CD8-positive, alpha-beta memory T cell (primary cell): ENCODE data around the gene CLEC5A. TPM values are rescaled to one million over a fixed set of nuclear protein-coding genes. Genes with fewer than 3 reads are reported as not detected.

Experiments
- CTCF ChIA-PET: fragments of 350-600 bp; sonication (Branson Sonifier 250); formaldehyde crosslinking; loops from one replicate; lab custom pipeline; 2021; ENCODE audit warnings: antibody characterized with exemption; lab: Charles Lee
- POLR2A ChIA-PET: fragments of 350-600 bp; sonication (Branson Sonifier 250); formaldehyde crosslinking; loops from one replicate; lab custom pipeline; 2021; ENCODE audit warnings: antibody characterized with exemption; lab: Charles Lee
- DNase-seq, 5 donors: peaks; one replicate each; pipeline versions ENCODE4 v3.0.0 to v3.0.0-alpha.2; 2020 to 2022; ENCODE audit warnings: mixed read lengths in 1 of 5
- H3K27ac ChIP-seq: one replicate; pipeline ENCODE4 v1.7.0; 2013; ENCODE audit warnings: low read depth, mild to moderate bottlenecking, low read length, moderate library complexity
- H3K27me3 ChIP-seq: 2 replicates; pipeline ENCODE4 v1.7.0; 2013; ENCODE audit warnings: low read length, mild to moderate bottlenecking; ENCODE audit not compliant: insufficient read depth, poor library complexity, severe bottlenecking
- H3K36me3 ChIP-seq: 2 replicates; pipeline ENCODE4 v1.7.0; 2013; ENCODE audit warnings: mild to moderate bottlenecking, low read length, moderate library complexity; ENCODE audit not compliant: insufficient read depth
- H3K4me1 ChIP-seq: 2 replicates; pipeline ENCODE4 v1.7.0; 2013; ENCODE audit warnings: mild to moderate bottlenecking, low read length, moderate library complexity; ENCODE audit not compliant: insufficient read depth
- H3K4me3 ChIP-seq: 2 replicates; pipeline ENCODE4 v1.7.0; 2013; ENCODE audit warnings: mild to moderate bottlenecking, low read length
- H3K9me3 ChIP-seq: 2 replicates; pipeline ENCODE4 v1.7.0; 2013; ENCODE audit warnings: mild to moderate bottlenecking, low read length
- H3K27ac Mint-ChIP-seq, 8 donors: one replicate each; pipeline ENCODE4 v1.8.0; 2020 to 2021; ENCODE audit warnings: mixed read lengths in 8 of 8, mild to moderate bottlenecking in 6 of 8, inconsistent platforms in 3 of 8, moderate library complexity in 3 of 8
- H3K27me3 Mint-ChIP-seq, 2 donors: one replicate each; pipeline ENCODE4 v1.8.0; 2020 to 2021; ENCODE audit warnings: mixed read lengths in 2 of 2, mild to moderate bottlenecking in 1 of 2, moderate library complexity in 1 of 2
- H3K36me3 Mint-ChIP-seq, 3 donors: one replicate each; pipeline ENCODE4 v1.8.0; 2020 to 2021; ENCODE audit warnings: mixed read lengths in 3 of 3, inconsistent platforms in 1 of 3, mild to moderate bottlenecking in 1 of 3
- H3K4me1 Mint-ChIP-seq, 3 donors: one replicate each; pipeline ENCODE4 v1.8.0; 2020 to 2021; ENCODE audit warnings: mixed read lengths in 3 of 3, inconsistent platforms in 1 of 3, mild to moderate bottlenecking in 1 of 3
- H3K4me3 Mint-ChIP-seq, 7 donors: one replicate each; pipeline ENCODE4 v1.8.0; 2020 to 2021; ENCODE audit warnings: mixed read lengths in 7 of 7, mild to moderate bottlenecking in 6 of 7, moderate library complexity in 4 of 7, inconsistent platforms in 2 of 7
- H3K9me3 Mint-ChIP-seq, 5 donors: one replicate each; pipeline ENCODE4 v1.8.0; 2020 to 2022; ENCODE audit warnings: mixed read lengths in 5 of 5, mild to moderate bottlenecking in 3 of 5, moderate library complexity in 2 of 5, inconsistent platforms in 1 of 5
- polyA plus RNA-seq: library from polyadenylated mRNA; unstranded; fragments of 300-500 nt; fragmentation: Illumina TruSeq; gene quantifications from one replicate; pipeline ENCODE4 v1.2.3, GENCODE V29; 2021
- total RNA-seq, 2 experiments: library from RNA; stranded (reverse); gene quantifications; one replicate each; pipeline ENCODE4 v1.2.3, GENCODE V29; 2021

The CLEC5A gene
- total and polyA plus RNA-seq, 3 experiments from 2014 or later, result 0.24 to 0.29 TPM; not detected in 1

DNA sequence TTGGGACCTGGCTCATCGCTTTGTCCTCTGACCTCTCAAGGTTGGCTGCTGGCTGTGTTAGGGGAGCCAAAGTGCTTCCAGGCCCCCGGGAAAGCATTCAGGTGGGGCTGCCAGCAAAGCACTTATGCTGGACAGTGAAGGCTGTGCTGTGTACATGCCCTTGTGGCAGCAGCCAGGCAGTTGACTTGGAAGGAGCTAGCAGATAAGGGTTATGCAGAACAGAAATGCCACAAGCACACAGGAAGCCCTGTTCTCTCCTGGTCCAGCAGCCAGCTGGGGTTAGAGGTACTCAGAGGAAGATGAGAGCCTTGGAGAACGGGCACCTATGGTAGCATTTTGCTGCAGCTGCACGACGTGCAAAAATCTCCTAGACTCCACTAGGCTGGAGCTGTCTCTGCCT is 65.8 kb downstream of the CLEC5A start:
- Histone ChIP-seq H3K4me3 (no peak overlapping the region), H3K4me1 (no peaks in the 10 kb centered on the region), H3K9me3 (no peaks in the 10 kb centered on the region), H3K27me3 (no peaks in the 10 kb centered on the region), H3K27ac (no peak overlapping the region), H3K36me3 (no peaks in the 10 kb centered on the region)
- Mint-ChIP-seq H3K4me3 (no peak overlapping the region), H3K27ac (no peak overlapping the region), H3K27me3 (peaks cover 2 to 7% of the 10 kb centered on the region in 2 donors), H3K36me3 (no peaks in the 10 kb centered on the region), H3K9me3 (peaks cover 0 to 16% (median 5%) of the 10 kb centered on the region in 5 donors), H3K4me1 (no peaks in the 10 kb centered on the region)
- no peak for DNase-seq
- CTCF ChIA-PET, result no interaction called here
- POLR2A ChIA-PET, result no interaction called here

DNA sequence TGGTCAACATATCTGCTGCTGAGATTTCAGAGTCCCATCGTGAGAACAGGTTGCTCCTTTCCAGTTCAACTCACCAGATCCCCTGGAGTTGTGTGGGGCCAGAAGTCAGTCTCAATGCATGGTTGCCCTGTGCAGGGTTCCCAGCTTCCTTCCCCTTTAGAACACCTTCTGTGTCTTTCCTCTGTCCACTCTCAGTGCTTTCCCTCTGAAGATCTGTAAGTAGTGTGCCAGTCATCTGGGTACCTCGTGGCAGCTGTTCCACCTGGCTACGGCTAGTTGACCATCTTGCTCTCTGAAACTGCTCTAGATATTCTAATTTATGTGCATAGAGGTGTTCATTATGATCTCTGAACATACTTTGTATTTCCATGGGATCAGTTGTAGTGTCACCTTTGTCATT is 69.4 kb downstream of the CLEC5A start:
- Mint-ChIP-seq H3K9me3 (peaks cover 0 to 11% (median 3%) of the 10 kb centered on the region in 5 donors), H3K4me1 (no peaks in the 10 kb centered on the region), H3K27ac (no peak overlapping the region), H3K4me3 (no peak overlapping the region), H3K27me3 (peaks cover 2 to 7% of the 10 kb centered on the region in 2 donors), H3K36me3 (no peaks in the 10 kb centered on the region)
- Histone ChIP-seq H3K4me3 (no peak overlapping the region), H3K27ac (no peak overlapping the region), H3K4me1 (no peaks in the 10 kb centered on the region), H3K27me3 (no peaks in the 10 kb centered on the region), H3K36me3 (no peaks in the 10 kb centered on the region), H3K9me3 (no peaks in the 10 kb centered on the region)
- POLR2A ChIA-PET, result no interaction called here
- CTCF ChIA-PET, result no interaction called here
- DNase-seq, result no peak

Other genes starting within 250 kb of the CLEC5A start
- 10 to 100 TPM; 25.9 to 27.4 TPM for gene DENND11, start 244.8 kb downstream of the CLEC5A start, total RNA-seq
- 17.3 TPM for gene DENND11, start 244.8 kb downstream of the CLEC5A start, polyA plus RNA-seq
- gene WEE2, start 238.6 kb downstream of the CLEC5A start, total RNA-seq, result not detected
- not detected for gene WEE2, start 238.6 kb downstream of the CLEC5A start, polyA plus RNA-seq
- 100 to 1,000 TPM; 284 to 291 TPM for gene SSBP1, start 208.6 kb downstream of the CLEC5A start, total RNA-seq
- gene SSBP1, start 208.6 kb downstream of the CLEC5A start, polyA plus RNA-seq, result 331 TPM
- 1 to 10 TPM in 1 of 2 experiments, under 1 TPM in 1; 0.98 to 1.0 TPM for gene TAS2R3, start 182.9 kb downstream of the CLEC5A start, total RNA-seq
- not detected for gene TAS2R3, start 182.9 kb downstream of the CLEC5A start, polyA plus RNA-seq
- gene TAS2R4, start 170.3 kb downstream of the CLEC5A start, total RNA-seq, result under 1 TPM; 0.62 to 0.92 TPM
- gene TAS2R4, start 170.3 kb downstream of the CLEC5A start, polyA plus RNA-seq, result not detected
- gene TAS2R5, start 156.8 kb downstream of the CLEC5A start, total RNA-seq, result 1 to 10 TPM in 1 of 2 experiments, under 1 TPM in 1; 0.88 to 1.3 TPM
- gene TAS2R5, start 156.8 kb downstream of the CLEC5A start, polyA plus RNA-seq, result not detected
- gene PRSS37, start 105.5 kb downstream of the CLEC5A start, total RNA-seq, result not detected
- not detected for gene PRSS37, start 105.5 kb downstream of the CLEC5A start, polyA plus RNA-seq
- gene OR9A4, start 30.6 kb downstream of the CLEC5A start, total RNA-seq, result not detected
- not detected for gene OR9A4, start 30.6 kb downstream of the CLEC5A start, polyA plus RNA-seq
- not detected for gene TAS2R38, start 26.8 kb upstream of the CLEC5A start, total RNA-seq
- gene TAS2R38, start 26.8 kb upstream of the CLEC5A start, polyA plus RNA-seq, result not detected
- not detected for gene MGAM, start 48.9 kb upstream of the CLEC5A start, total RNA-seq
- gene MGAM, start 48.9 kb upstream of the CLEC5A start, polyA plus RNA-seq, result not detected
- gene MGAM2, start 164.7 kb upstream of the CLEC5A start, total RNA-seq, result not detected
- gene MGAM2, start 164.7 kb upstream of the CLEC5A start, polyA plus RNA-seq, result not detected